NCI-H446 (cell line): ENCODE measurements around the gene GCSAM.
A peak's percentile ranks its signal among the peaks of the same experiment; 100 is the strongest.

Experiments used
- DNase-seq, 2 experiments: peaks; one replicate each; lab custom pipeline; 2025; lab: John Stamatoyannopoulos, UW

GCSAM gene

GRCh38 chr3:112132975-112133448 lies at the start of gene GCSAM:
GCSAM (minus strand) TSS chr3:112133248; CDS start chr3:112133120, 128 bp downstream.
- no peak for DNase-seq

GRCh38 chr3:112175646-112176045 lies 42.6 kb upstream of the GCSAM start:
- DNase-seq = no peak

GRCh38 chr3:112175037-112175436 lies 42.0 kb upstream of the GCSAM start:
- DNase-seq = no peak

GRCh38 chr3:112171144-112171543 lies 38.1 kb upstream of the GCSAM start:
- no peak for DNase-seq

GRCh38 chr3:112170046-112170445 lies 37.0 kb upstream of the GCSAM start:
- no peak for DNase-seq

- DNase-seq = no peak
Observed at GRCh38 chr3:112167758-112168157, 34.7 kb upstream of the GCSAM start.

GRCh38 chr3:112149136-112149535 lies 16.1 kb upstream of the GCSAM start:
- no peak for DNase-seq

- no peak for DNase-seq
Observed at GRCh38 chr3:112143689-112144088, 10.6 kb upstream of the GCSAM start.

GRCh38 chr3:112143251-112143650 lies 10.2 kb upstream of the GCSAM start:
- no peak for DNase-seq

GRCh38 chr3:112141293-112141692 lies 8.2 kb upstream of the GCSAM start:
- no peak for DNase-seq

GRCh38 chr3:112140584-112140983 lies 7.5 kb upstream of the GCSAM start:
- no peak for DNase-seq

- DNase-seq = no peak
Observed at GRCh38 chr3:112138219-112138969, 5.3 kb upstream of the GCSAM start.

- DNase-seq = no peak
Observed at GRCh38 chr3:112137781-112138180, 4.7 kb upstream of the GCSAM start.

GRCh38 chr3:112136959-112137693 lies 4.1 kb upstream of the GCSAM start:
- DNase-seq = peak in 1 of 2 experiments; percentile 53

GRCh38 chr3:112136046-112136445 lies 3.0 kb upstream of the GCSAM start:
- DNase-seq = no peak

GRCh38 chr3:112134335-112135124 lies 1.5 kb upstream of the GCSAM start:
- no peak for DNase-seq

- no peak for DNase-seq
Observed at GRCh38 chr3:112133626-112134334, 732 bp upstream of the GCSAM start.

- no peak for DNase-seq
Observed at GRCh38 chr3:112132554-112132953, 494 bp downstream of the GCSAM start.

- no peak for DNase-seq
Observed at GRCh38 chr3:112132088-112132487, 960 bp downstream of the GCSAM start.

- DNase-seq = no peak
Observed at GRCh38 chr3:112131111-112131510, 1.9 kb downstream of the GCSAM start.

- DNase-seq = no peak
Observed at GRCh38 chr3:112130638-112130993, 2.4 kb downstream of the GCSAM start.
